GM12874 (cell line): ENCODE measurements around the gene BORCS5.

Experiments used
- TF ChIP-seq, protein P1 (sequence below): IDR thresholded peaks from 2 replicates; pipeline ENCODE4 v1.5.1; 2011; ENCODE audit warnings: low read depth, mild to moderate bottlenecking, control low read depth, low read length, moderate library complexity; ENCODE audit not compliant: insufficient read depth

Gene BORCS5

DNA sequence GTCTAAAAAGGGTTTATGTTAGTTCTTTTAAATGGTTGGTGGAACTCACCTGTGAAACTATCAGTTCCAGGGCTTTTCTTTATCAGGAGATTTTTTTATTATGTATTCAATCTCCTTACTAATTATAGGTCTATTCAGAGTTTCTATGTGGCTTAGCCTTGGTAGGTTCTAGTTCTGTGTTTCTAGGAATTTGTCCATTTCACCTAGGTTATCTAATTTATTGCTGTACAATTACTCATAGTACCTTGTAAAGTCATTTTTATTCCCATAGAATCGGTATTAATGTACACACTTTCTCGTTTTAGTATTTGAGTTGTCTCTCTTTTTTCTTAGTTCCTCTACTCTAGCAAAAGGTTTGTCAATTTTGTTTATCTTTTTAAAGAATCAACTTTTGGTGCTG is 59.0 kb downstream of the BORCS5 start:
- TF ChIP-seq, protein P1, sequence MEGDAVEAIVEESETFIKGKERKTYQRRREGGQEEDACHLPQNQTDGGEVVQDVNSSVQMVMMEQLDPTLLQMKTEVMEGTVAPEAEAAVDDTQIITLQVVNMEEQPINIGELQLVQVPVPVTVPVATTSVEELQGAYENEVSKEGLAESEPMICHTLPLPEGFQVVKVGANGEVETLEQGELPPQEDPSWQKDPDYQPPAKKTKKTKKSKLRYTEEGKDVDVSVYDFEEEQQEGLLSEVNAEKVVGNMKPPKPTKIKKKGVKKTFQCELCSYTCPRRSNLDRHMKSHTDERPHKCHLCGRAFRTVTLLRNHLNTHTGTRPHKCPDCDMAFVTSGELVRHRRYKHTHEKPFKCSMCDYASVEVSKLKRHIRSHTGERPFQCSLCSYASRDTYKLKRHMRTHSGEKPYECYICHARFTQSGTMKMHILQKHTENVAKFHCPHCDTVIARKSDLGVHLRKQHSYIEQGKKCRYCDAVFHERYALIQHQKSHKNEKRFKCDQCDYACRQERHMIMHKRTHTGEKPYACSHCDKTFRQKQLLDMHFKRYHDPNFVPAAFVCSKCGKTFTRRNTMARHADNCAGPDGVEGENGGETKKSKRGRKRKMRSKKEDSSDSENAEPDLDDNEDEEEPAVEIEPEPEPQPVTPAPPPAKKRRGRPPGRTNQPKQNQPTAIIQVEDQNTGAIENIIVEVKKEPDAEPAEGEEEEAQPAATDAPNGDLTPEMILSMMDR = no peak

DNA sequence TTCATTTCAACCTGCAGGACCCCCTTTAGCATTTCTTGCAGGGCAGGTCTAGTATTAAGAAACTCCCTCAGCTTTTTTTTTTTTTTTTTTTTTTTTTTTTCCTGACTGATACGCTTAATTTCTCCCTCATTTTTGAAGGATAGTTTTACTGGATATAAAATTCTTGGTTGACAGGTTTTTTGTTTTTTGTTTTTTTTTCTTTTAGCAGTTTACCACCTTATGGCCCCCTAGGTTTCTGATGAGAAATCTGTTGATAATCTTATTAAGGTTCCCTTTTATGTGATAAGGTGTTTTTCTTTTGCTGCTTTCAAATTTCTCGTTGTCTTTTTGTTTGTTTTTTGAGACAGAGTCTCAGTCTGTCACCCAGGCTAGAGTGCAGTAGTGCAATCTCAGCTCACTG is 66.5 kb downstream of the BORCS5 start:
- TF ChIP-seq, protein P1 = no peak

- TF ChIP-seq, protein P1 = no peak
These were observed 68.1 kb downstream of the BORCS5 start for GRCh38 chr12:12425001-12425400.

- TF ChIP-seq, protein P1 = no peak
These were observed 68.7 kb downstream of the BORCS5 start for GRCh38 chr12:12425616-12426015.

GRCh38 chr12:12427568-12427967 is 70.7 kb downstream of the BORCS5 start:
- TF ChIP-seq, protein P1 = no peak

- TF ChIP-seq, protein P1 = no peak
These were observed 71.2 kb downstream of the BORCS5 start for GRCh38 chr12:12428047-12428446.

DNA sequence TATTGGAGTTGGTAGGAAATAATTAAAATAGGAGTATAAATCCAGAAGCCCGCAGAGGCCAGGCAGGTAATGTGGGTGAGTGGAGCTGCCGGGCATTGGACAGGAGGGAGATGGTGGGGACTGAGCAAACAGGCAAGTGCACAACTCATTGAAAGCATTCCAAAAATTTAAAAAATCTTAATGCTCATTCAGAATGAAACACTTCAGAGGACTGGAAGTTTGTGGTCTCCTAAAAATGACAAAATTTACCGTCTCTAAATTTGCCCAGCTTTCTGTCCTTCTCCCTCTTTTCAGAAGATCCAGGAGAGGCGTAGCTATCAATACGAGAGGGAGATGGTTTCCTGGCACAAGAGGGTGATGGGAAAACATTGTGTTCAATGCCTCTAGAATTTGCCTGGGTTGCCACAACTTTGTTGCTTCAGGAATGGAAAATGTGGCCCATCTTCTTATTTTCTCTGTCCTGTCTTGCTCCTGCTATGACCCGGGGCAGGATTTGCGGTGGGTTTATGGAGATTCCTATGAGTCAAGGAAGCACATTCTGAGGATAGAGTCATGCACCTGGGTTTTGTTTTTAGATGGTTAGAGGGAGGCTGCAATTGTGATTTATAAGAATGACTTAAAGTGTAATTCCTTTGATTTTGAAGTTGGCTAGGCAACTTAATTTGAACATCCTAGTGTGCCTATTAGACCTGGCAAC is 72.2 kb downstream of the BORCS5 start:
- TF ChIP-seq, protein P1 = no peak
